Measurements from ENCODE around the gene LIAS. TPM values are rescaled to one million over a fixed set of nuclear protein-coding genes. Genes with fewer than 3 reads are reported as not detected.
A peak's percentile ranks its signal among the peaks of the same experiment; 100 is the strongest.

LIAS gene
- total and polyA plus RNA-seq, 10 of the 15 experiments (the other 5 are each of a cell fraction or from before 2014, with no cell fraction given) = 17.9 to 32.3 (median 26.4) TPM

GRCh38 chr4:39452860-39453587, 5.8 kb upstream of the LIAS start:
- Histone ChIP-seq H3K4me3 (no peak overlapping the region), H3K9me3 (replicated peaks; ENCODE audit: control insufficient read depth, insufficient read depth, low read length) (no peaks in the 10 kb centered on the region), H3K4me2 (ENCODE audit: control insufficient read depth, insufficient read depth) (no peak overlapping the region), H4K20me1 (ENCODE audit: control insufficient read depth, insufficient read depth) (peaks cover 7% of the 10 kb centered on the region), H3K27ac (ENCODE audit: control insufficient read depth, insufficient read depth) (no peak overlapping the region), H3K4me1 (ENCODE audit: control insufficient read depth, insufficient read depth, low read length) (peaks cover 2% of the 10 kb centered on the region; the same call in 1 of the 2 replicates), H3K79me2 (ENCODE audit: control insufficient read depth, insufficient read depth, low read length) (peaks cover 32% of the 10 kb centered on the region), H2AFZ (ENCODE audit: control insufficient read depth, low read depth, low read length) (no peak overlapping the region), H3K9ac (ENCODE audit: control insufficient read depth, insufficient read depth, low read length) (no peak overlapping the region), H3K36me3 (ENCODE audit: control insufficient read depth in 2 of 2, insufficient read depth in 2 of 2, low read length in 1 of 2) (peaks cover 6 to 53% of the 10 kb centered on the region in 2 experiments), H3K27me3 (replicated peaks in 1 of 2; ENCODE audit: control insufficient read depth in 2 of 2, insufficient read depth in 2 of 2, low read length in 1 of 2) (no peaks in the 10 kb centered on the region)
- no peak for FAIRE-seq
- intact Hi-C loops (cut with micrococcal nuclease; ENCODE audit: unreplicated experiment) (no loop called here), in situ Hi-C loops (cut with MboI) (no loop called here)
- POLR2A ChIA-PET = no interaction called here
- DNase-seq (ENCODE audit: low read depth, low spot score) = no peak
- ATAC-seq = no peak
- SMC1A ChIA-PET (ENCODE audit: uncharacterized antibody, unreplicated experiment) = interaction anchor here (1.3 kb wide), 1 partner anchor 96 kb away, joined by 4 read pairs; no protein-coding TSS in a partner anchor
- TF ChIP-seq FOXM1 (IDR thresholded peaks at IDR 0.05; ENCODE audit: low read depth, low read length) (peak; percentile 10; the same call in 1 of the 2 replicates), POLR2A (IDR thresholded peaks at IDR 0.05; ENCODE audit: low read depth, low read length) (peak; percentile 47), PML (IDR thresholded peaks at IDR 0.05; ENCODE audit: low read length) (0 out of 2 replicates have a peak, but pooled peaks have one; percentile 6), POLR2AphosphoS5 (IDR thresholded peaks at IDR 0.05; ENCODE audit: low read length) (peak; percentile 69; the same call in 1 of the 2 replicates), SMAD5 (IDR thresholded peaks at IDR 0.05; ENCODE audit: low read depth) (peak; percentile 65; the same call in 1 of the 2 replicates), MYC (IDR thresholded peaks at IDR 0.05; ENCODE audit: insufficient read depth, insufficient read length, insufficient replicate concordance, low read length, severe bottlenecking) (no peak)
- RAD21 ChIA-PET (ENCODE audit: unreplicated experiment) = no interaction called here
- WGBS (ENCODE audit: insufficient coverage, insufficient replicate concordance, low lambda C conversion rate, missing lambda C conversion rate) = 88% methylated on average over 11 of the region's 11 CpGs
- no TSS peak for BruUV-seq (replicated peaks)
- CTCF ChIA-PET = interaction anchor here (0.9 kb wide), 1 partner anchor 693 kb away, joined by 3 read pairs; no protein-coding TSS in a partner anchor

- 92% methylated on average over 2 of the region's 2 CpGs for WGBS (ENCODE audit: insufficient coverage, insufficient replicate concordance, low lambda C conversion rate, missing lambda C conversion rate)
- CTCF ChIA-PET = interaction anchor here (0.6 to 0.9 kb wide), 2 partner anchors 37 to 694 kb away, joined by 3 read pairs; no protein-coding TSS in a partner anchor
- DNase-seq (ENCODE audit: low read depth, low spot score) (no peak), ATAC-seq (no peak), FAIRE-seq (no peak)
- SMC1A ChIA-PET (ENCODE audit: uncharacterized antibody, unreplicated experiment) = interaction anchor here (1.5 kb wide), 1 partner anchor 551 kb away, joined by 6 read pairs; no protein-coding TSS in a partner anchor
- in situ Hi-C loops (cut with MboI) (no loop called here), intact Hi-C loops (cut with micrococcal nuclease; ENCODE audit: unreplicated experiment) (no loop called here)
- peaks cover 39% of the 10 kb centered on the region for H3K79me2 ChIP-seq (ENCODE audit: control insufficient read depth, insufficient read depth, low read length)
- H3K9me3 ChIP-seq (replicated peaks; ENCODE audit: control insufficient read depth, insufficient read depth, low read length) = no peaks in the 10 kb centered on the region
- H3K9ac ChIP-seq (ENCODE audit: control insufficient read depth, insufficient read depth, low read length) = no peak overlapping the region
- BruUV-seq (replicated peaks) = no TSS peak
- peaks cover 7% of the 10 kb centered on the region for H4K20me1 ChIP-seq (ENCODE audit: control insufficient read depth, insufficient read depth)
- TF ChIP-seq RELB (IDR thresholded peaks at IDR 0.05; ENCODE audit: low read depth) (no peak), E2F4 (IDR thresholded peaks at IDR 0.05; ENCODE audit: low read depth, low read length) (no peak), TBL1XR1 (IDR thresholded peaks at IDR 0.05; ENCODE audit: low read depth, low read length) (no peak), ATF2 (IDR thresholded peaks at IDR 0.05; ENCODE audit: low read length) (no peak), SP1 (IDR thresholded peaks at IDR 0.05; ENCODE audit: low read depth, low read length) (no peak), NRF1 (conservative IDR thresholded peaks at IDR 0.05; ENCODE audit: low read depth, low read length) (no peak), ASH2L (IDR thresholded peaks at IDR 0.05; ENCODE audit: borderline replicate concordance, low read depth) (no peak)
- no peak overlapping the region for H3K27ac ChIP-seq (ENCODE audit: control insufficient read depth, insufficient read depth)
- POLR2A ChIA-PET = no interaction called here
- peaks cover 6 to 50% of the 10 kb centered on the region in 2 experiments for H3K36me3 ChIP-seq (ENCODE audit: control insufficient read depth in 2 of 2, insufficient read depth in 2 of 2, low read length in 1 of 2)
- no peak overlapping the region; the same call in 1 of the 2 replicates for H3K4me2 ChIP-seq (ENCODE audit: control insufficient read depth, insufficient read depth)
- no peak overlapping the region for H2AFZ ChIP-seq (ENCODE audit: control insufficient read depth, low read depth, low read length)
- RAD21 ChIA-PET (ENCODE audit: unreplicated experiment) = no interaction called here
- H3K4me3 ChIP-seq = no peak overlapping the region
- H3K4me1 ChIP-seq (ENCODE audit: control insufficient read depth, insufficient read depth, low read length) = peaks cover 2% of the 10 kb centered on the region; the same call in 1 of the 2 replicates
- no peaks in the 10 kb centered on the region for H3K27me3 ChIP-seq (replicated peaks in 1 of 2; ENCODE audit: control insufficient read depth in 2 of 2, insufficient read depth in 2 of 2, low read length in 1 of 2)
Observed at GRCh38 chr4:39453738-39454137, 5.1 kb upstream of the LIAS start.

Measured in GM12878 (cell line).